Choroid plexus epithelial cell (primary cell): ENCODE data around the gene WNK2.

Experiments used
- DNase-seq: peaks from one replicate; pipeline ENCODE4 v3.0.0-alpha.2; 2010; ENCODE audit warnings: low read depth
- H3K4me3 ChIP-seq: 2 replicates; pipeline ENCODE4 v1.5.1; 2011; ENCODE audit warnings: low read depth, mild to moderate bottlenecking, control low read depth, low read length, moderate library complexity
- CTCF ChIP-seq: conservative IDR thresholded peaks from 2 replicates; pipeline ENCODE4 v1.5.1; 2011; ENCODE audit warnings: low read depth, mild to moderate bottlenecking, control low read depth, inconsistent platforms, low read length, moderate library complexity

Gene WNK2

GRCh38 chr9:93236541-93237206 lies 52.7 kb downstream of the WNK2 start:
- no peak for DNase-seq
- no peak overlapping the region for H3K4me3 ChIP-seq
- no peak for TF ChIP-seq CTCF

GRCh38 chr9:93237540-93237939 lies 53.6 kb downstream of the WNK2 start:
- no peak overlapping the region for H3K4me3 ChIP-seq
- no peak for DNase-seq
- TF ChIP-seq CTCF, result no peak

GRCh38 chr9:93238953-93239925 lies 55.3 kb downstream of the WNK2 start:
- no peak for TF ChIP-seq CTCF
- H3K4me3 ChIP-seq, result no peak overlapping the region
- no peak for DNase-seq

GRCh38 chr9:93240891-93241334 lies 57.0 kb downstream of the WNK2 start:
- DNase-seq, result no peak
- H3K4me3 ChIP-seq, result no peak overlapping the region
- TF ChIP-seq CTCF, result no peak

- DNase-seq, result no peak
- TF ChIP-seq CTCF, result no peak
- no peak overlapping the region for H3K4me3 ChIP-seq
Observed at GRCh38 chr9:93243112-93243511, 59.2 kb downstream of the WNK2 start.

- no peak for DNase-seq
- H3K4me3 ChIP-seq, result no peak overlapping the region
- TF ChIP-seq CTCF, result no peak
Observed at GRCh38 chr9:93244101-93244500, 60.2 kb downstream of the WNK2 start.
